Measurements from ENCODE around the gene NEK11.

Gene NEK11

DNA sequence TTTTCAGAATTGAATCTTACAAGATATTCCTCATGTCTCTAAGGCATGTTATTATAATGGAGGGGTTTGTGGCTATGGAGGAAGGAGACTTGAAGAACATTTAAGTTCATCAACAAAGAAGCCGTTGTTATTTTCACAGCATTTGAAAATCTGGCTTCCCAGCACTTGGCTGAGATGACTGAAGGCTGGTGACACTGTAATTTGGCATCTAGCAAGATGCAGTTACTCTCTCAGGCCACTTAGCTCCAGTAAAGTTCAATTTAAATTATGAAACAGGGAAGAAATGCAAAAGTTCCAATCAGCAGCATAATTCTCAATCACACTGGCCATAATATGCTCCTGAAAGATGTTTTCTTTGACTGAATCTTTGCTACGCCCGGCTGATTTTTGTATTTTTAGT is 215.5 kb downstream of the NEK11 start:
- Histone ChIP-seq H3K9ac (ENCODE audit: low read length) (no peak overlapping the region), H3K4me1 (ENCODE audit: control insufficient read depth, insufficient read depth, low read length) (no peaks in the 10 kb centered on the region), H3K36me3 (ENCODE audit: control insufficient read depth, insufficient read depth, low read length) (no peaks in the 10 kb centered on the region), H3K27me3 (ENCODE audit: control insufficient read depth, insufficient read depth, low read length) (no peaks in the 10 kb centered on the region), H3K4me3 (ENCODE audit: low read length) (no peak overlapping the region), H3K27ac (ENCODE audit: low read depth, low read length) (no peak overlapping the region)

DNA sequence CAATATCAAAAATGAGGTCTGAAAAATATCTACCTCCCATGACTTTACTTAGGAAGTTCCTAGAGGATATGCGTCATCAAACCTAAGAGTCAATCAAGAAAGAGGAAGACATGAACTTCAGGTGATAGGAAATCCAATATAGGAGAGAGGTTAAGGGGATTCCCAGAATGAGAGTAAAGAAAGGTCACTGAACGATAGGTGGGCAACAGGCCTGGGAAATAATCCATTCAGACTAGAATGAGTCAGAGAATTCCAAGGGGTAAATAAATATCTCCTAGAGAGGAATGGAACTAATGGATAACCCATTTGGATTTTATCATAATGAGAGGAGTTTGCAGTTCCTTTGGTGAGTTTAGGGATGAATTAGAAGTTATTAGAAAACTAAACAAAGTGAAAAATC is 223.8 kb downstream of the NEK11 start:
- no peaks in the 10 kb centered on the region for H3K4me1 ChIP-seq (ENCODE audit: control insufficient read depth, insufficient read depth, low read length)
- H3K27ac ChIP-seq (ENCODE audit: low read depth, low read length), result no peak overlapping the region
- no peaks in the 10 kb centered on the region for H3K27me3 ChIP-seq (ENCODE audit: control insufficient read depth, insufficient read depth, low read length)
- H3K36me3 ChIP-seq (ENCODE audit: control insufficient read depth, insufficient read depth, low read length), result peaks cover 2% of the 10 kb centered on the region
- no peak overlapping the region for H3K9ac ChIP-seq (ENCODE audit: low read length)
- H3K4me3 ChIP-seq (ENCODE audit: low read length), result no peak overlapping the region

DNA sequence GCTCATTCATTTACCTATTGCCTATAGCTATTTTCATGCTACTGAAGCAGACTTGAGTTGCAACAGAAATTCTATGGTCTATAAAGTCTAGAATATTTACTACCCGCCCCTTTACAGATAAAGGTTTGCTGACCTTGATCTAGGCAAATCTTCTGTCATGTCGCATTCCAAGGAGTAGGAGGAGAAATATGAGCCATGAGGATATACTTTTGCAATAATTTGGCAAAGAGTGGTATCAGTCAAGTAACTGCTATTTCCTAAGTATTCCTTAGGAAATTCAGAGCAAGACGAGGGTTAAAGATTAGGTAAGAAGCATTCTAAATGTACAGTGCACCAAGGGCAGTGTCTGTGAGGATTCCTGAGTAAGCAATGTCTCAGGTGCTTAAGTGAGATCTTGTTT is 233.8 kb downstream of the NEK11 start:
- no peaks in the 10 kb centered on the region for H3K36me3 ChIP-seq (ENCODE audit: control insufficient read depth, insufficient read depth, low read length)
- no peak overlapping the region for H3K9ac ChIP-seq (ENCODE audit: low read length)
- no peaks in the 10 kb centered on the region for H3K27me3 ChIP-seq (ENCODE audit: control insufficient read depth, insufficient read depth, low read length)
- no peaks in the 10 kb centered on the region for H3K4me1 ChIP-seq (ENCODE audit: control insufficient read depth, insufficient read depth, low read length)
- no peak overlapping the region for H3K4me3 ChIP-seq (ENCODE audit: low read length)
- no peak overlapping the region for H3K27ac ChIP-seq (ENCODE audit: low read depth, low read length)

DNA sequence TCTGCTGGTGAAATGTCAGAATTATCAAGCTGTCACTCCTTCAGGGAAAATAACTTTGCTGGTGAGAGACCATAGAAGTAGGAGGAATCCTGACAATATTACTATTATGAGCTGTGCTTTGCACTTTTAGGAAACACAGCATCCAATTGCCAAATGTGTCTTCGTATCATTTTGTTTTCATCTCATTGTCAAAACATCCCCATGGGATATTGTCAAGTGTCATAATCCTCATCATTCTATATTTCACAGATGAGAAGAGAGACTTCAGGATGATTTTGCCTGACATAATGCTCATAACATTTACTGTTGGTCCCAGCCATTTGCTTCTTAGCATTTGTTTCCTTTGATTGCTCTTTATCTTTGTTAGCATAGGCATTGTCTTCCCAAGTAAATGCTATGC is 234.4 kb downstream of the NEK11 start:
- H3K27me3 ChIP-seq (ENCODE audit: control insufficient read depth, insufficient read depth, low read length), result no peaks in the 10 kb centered on the region

DNA sequence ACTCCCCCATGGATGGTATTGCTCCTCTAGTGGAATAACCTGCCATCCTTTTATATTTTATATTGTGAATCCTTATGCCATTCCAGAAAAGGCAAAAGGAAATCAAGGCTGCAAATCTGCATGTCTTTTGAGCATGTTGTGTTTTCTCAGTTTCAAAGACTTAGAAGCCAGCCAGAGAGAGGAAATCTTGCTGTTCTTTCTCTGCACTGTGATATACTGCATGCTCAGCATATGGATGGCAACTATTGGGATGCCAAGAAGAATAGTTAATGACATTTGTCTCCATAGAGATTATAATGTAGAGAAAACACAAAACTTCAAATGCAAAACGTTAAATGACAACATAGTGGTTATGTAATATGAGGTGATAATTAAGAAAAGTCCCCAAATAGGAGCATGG is 248.9 kb downstream of the NEK11 start:
- Histone ChIP-seq H3K4me1 (ENCODE audit: control insufficient read depth, insufficient read depth, low read length) (no peaks in the 10 kb centered on the region), H3K4me3 (ENCODE audit: low read length) (no peak overlapping the region), H3K36me3 (ENCODE audit: control insufficient read depth, insufficient read depth, low read length) (no peaks in the 10 kb centered on the region), H3K27me3 (ENCODE audit: control insufficient read depth, insufficient read depth, low read length) (no peaks in the 10 kb centered on the region), H3K27ac (ENCODE audit: low read depth, low read length) (no peak overlapping the region), H3K9ac (ENCODE audit: low read length) (no peak overlapping the region)

More for the DNA sequence above, 234.4 kb downstream of the NEK11 start:
- no peaks in the 10 kb centered on the region for H3K36me3 ChIP-seq (ENCODE audit: control insufficient read depth, insufficient read depth, low read length)
- H3K27ac ChIP-seq (ENCODE audit: low read depth, low read length), result no peak overlapping the region
- H3K4me1 ChIP-seq (ENCODE audit: control insufficient read depth, insufficient read depth, low read length), result no peaks in the 10 kb centered on the region
- H3K4me3 ChIP-seq (ENCODE audit: low read length), result no peak overlapping the region
- no peak overlapping the region for H3K9ac ChIP-seq (ENCODE audit: low read length)

DNA sequence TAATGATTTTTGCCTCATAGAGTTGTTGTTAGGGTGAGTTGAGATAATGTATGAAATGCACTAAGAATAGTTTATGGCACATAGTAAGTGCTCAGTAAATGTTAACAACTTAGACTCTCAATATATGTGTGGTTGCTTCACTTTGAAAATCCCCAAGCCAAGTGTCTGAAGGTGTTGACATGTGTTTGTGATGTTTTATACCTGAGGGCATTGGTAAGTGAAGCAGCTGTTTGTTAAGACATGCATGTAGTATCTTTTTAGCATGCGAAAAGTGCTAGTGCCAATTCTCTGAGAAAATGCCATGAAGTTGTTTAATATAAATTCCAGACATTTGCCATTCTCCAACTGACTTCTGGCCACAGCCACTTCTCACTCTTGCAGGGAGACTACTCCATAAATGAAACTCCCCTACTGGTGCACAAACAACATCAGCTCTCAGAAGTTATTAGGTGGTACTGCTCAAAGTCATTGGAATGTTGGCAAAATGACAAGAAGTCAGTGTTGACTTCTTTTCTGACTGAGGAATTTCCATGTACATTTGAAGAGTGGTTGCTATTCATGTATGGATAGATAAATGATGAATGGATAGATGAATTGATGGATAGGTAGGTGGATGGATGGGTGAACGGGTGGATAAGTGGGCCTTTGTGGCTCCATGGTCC is 251.3 kb downstream of the NEK11 start:
- Histone ChIP-seq H3K27me3 (ENCODE audit: control insufficient read depth, insufficient read depth, low read length) (no peaks in the 10 kb centered on the region), H3K36me3 (ENCODE audit: control insufficient read depth, insufficient read depth, low read length) (no peaks in the 10 kb centered on the region), H3K9ac (ENCODE audit: low read length) (no peak overlapping the region), H3K4me1 (ENCODE audit: control insufficient read depth, insufficient read depth, low read length) (no peaks in the 10 kb centered on the region), H3K27ac (ENCODE audit: low read depth, low read length) (no peak overlapping the region), H3K4me3 (ENCODE audit: low read length) (no peak overlapping the region)

DNA sequence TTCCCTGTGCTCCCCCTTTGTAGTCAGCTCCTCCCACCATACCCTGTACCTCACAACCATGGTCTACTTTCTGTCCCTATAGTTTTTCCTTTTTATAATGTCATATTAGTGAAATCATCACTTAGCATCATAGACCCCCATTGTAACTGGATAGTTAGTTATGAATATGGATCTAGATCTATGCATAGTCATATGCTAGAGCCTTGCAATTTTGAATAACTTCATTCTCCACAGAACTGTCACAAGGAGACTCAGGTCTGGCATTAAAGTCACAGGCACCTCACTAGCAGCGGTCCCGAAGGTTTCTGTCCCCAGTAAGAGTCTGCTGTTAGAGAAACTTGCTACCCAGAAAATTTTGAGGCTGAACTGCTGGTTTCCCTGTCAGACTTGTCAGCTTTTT is 252.9 kb downstream of the NEK11 start:
- Histone ChIP-seq H3K4me1 (ENCODE audit: control insufficient read depth, insufficient read depth, low read length) (no peaks in the 10 kb centered on the region), H3K9ac (ENCODE audit: low read length) (no peak overlapping the region), H3K27me3 (ENCODE audit: control insufficient read depth, insufficient read depth, low read length) (no peaks in the 10 kb centered on the region), H3K4me3 (ENCODE audit: low read length) (no peak overlapping the region), H3K27ac (ENCODE audit: low read depth, low read length) (no peak overlapping the region), H3K36me3 (ENCODE audit: control insufficient read depth, insufficient read depth, low read length) (no peaks in the 10 kb centered on the region)

DNA sequence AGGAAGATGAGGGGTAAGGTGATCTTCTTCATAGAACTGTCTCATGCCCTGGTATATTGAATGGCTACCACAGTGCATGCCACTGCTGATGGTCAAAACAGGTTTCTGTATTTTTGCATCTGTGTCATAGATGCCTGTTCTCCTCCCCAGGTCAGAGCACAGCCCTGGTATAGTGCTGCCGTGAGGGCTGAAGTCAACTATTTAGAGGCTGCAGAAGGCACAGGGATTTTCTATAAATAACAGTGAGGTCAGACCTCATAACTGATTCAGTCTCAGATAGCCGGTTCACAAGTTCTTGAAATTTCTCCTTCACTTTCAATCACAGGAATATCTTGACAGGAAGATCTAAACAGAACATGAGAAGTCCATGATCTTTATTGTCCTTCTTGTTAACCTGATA is 255.7 kb downstream of the NEK11 start:
- no peak overlapping the region for H3K27ac ChIP-seq (ENCODE audit: low read depth, low read length)
- no peak overlapping the region for H3K4me3 ChIP-seq (ENCODE audit: low read length)

DNA sequence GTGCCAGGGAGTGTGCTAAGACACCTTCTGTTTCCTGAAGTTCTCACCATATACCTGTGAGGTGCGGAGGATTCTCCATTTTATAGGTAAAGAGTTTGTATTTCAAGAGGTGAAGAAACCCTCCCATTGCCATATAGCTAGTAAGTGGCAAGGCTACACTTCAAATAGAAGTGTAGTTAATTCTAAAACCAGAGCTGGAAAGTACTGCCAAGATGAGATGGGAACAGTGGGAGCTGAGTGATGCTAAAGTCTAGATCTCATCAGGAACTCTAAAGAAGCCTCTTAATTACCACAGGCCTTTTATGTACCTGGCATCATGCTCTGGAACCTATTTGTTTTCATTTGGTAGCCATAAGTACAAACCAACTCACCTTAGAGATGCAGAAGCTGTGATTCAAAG is 256.3 kb downstream of the NEK11 start:
- Histone ChIP-seq H3K4me1 (ENCODE audit: control insufficient read depth, insufficient read depth, low read length) (no peaks in the 10 kb centered on the region), H3K9ac (ENCODE audit: low read length) (no peak overlapping the region), H3K27ac (ENCODE audit: low read depth, low read length) (no peak overlapping the region), H3K4me3 (ENCODE audit: low read length) (no peak overlapping the region), H3K27me3 (ENCODE audit: control insufficient read depth, insufficient read depth, low read length) (no peaks in the 10 kb centered on the region), H3K36me3 (ENCODE audit: control insufficient read depth, insufficient read depth, low read length) (no peaks in the 10 kb centered on the region)

More for the DNA sequence above, 255.7 kb downstream of the NEK11 start:
- Histone ChIP-seq H3K27me3 (ENCODE audit: control insufficient read depth, insufficient read depth, low read length) (no peaks in the 10 kb centered on the region), H3K4me1 (ENCODE audit: control insufficient read depth, insufficient read depth, low read length) (no peaks in the 10 kb centered on the region), H3K9ac (ENCODE audit: low read length) (no peak overlapping the region), H3K36me3 (ENCODE audit: control insufficient read depth, insufficient read depth, low read length) (no peaks in the 10 kb centered on the region)

DNA sequence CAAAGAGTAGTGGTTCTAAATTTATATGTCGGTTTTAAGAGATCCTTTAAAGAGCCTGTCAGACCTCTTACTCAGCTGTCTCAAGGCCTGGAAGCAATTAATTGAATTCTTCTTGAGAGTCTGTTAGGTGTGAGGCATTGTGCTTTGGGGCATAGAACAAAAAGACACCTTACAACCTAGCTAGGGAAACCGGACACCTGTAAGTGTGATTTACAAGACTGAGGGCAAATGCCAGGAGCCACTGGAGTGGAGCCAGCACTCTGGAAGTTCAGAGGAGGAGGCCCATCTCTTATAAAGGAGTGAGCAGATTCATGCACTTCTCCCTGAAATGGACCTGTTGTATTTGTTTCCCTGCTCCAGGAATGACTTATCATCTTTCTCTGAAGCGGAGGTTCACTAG is 257.2 kb downstream of the NEK11 start:
- Histone ChIP-seq H3K9ac (ENCODE audit: low read length) (no peak overlapping the region), H3K4me3 (ENCODE audit: low read length) (no peak overlapping the region), H3K27ac (ENCODE audit: low read depth, low read length) (no peak overlapping the region), H3K4me1 (ENCODE audit: control insufficient read depth, insufficient read depth, low read length) (no peaks in the 10 kb centered on the region), H3K36me3 (ENCODE audit: control insufficient read depth, insufficient read depth, low read length) (no peaks in the 10 kb centered on the region), H3K27me3 (ENCODE audit: control insufficient read depth, insufficient read depth, low read length) (no peaks in the 10 kb centered on the region)

DNA sequence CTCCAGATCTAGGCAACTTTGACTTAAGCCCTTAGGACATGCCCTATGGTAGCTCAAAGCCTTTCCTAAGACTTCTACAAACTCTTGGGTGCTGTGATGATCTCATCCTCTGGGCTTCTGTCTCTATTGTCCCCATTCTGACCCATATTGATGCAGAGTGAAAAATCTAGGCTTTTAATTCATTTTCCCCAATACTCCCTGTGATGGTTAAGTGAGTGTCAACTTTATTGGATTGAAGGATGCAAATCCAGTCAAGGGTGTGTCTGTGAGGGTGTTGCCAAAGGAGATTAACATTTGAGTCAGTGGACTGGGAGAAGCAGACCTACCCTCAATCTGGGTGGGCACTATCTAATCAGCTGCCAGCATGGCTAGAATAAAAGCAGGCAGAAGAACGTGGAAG is 257.6 kb downstream of the NEK11 start:
- H3K36me3 ChIP-seq (ENCODE audit: control insufficient read depth, insufficient read depth, low read length), result no peaks in the 10 kb centered on the region
- H3K9ac ChIP-seq (ENCODE audit: low read length), result no peak overlapping the region
- H3K27ac ChIP-seq (ENCODE audit: low read depth, low read length), result no peak overlapping the region
- no peaks in the 10 kb centered on the region for H3K4me1 ChIP-seq (ENCODE audit: control insufficient read depth, insufficient read depth, low read length)
- H3K27me3 ChIP-seq (ENCODE audit: control insufficient read depth, insufficient read depth, low read length), result no peaks in the 10 kb centered on the region
- H3K4me3 ChIP-seq (ENCODE audit: low read length), result no peak overlapping the region

DNA sequence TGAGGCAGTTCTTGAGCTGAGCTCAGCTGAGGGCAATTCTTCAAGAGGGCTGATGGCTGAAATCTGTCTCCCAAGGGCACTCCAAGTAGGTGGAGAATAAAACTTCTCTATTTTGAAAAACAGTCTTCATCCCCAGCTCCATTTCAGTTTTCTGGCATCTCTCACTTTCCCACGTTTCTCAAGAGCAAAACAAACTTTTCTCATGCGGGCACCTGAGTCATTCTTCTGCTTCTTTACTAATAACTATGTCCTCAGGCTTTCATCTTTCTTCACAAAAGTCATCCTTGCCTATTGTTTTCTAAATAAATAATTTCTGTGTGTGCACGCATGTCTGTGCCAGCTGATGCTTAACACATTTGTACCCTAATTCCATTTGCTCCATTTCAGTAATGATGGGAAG is 258.8 kb downstream of the NEK11 start:
- Histone ChIP-seq H3K27me3 (ENCODE audit: control insufficient read depth, insufficient read depth, low read length) (no peaks in the 10 kb centered on the region), H3K27ac (ENCODE audit: low read depth, low read length) (no peak overlapping the region), H3K4me3 (ENCODE audit: low read length) (no peak overlapping the region), H3K4me1 (ENCODE audit: control insufficient read depth, insufficient read depth, low read length) (no peaks in the 10 kb centered on the region), H3K9ac (ENCODE audit: low read length) (no peak overlapping the region), H3K36me3 (ENCODE audit: control insufficient read depth, insufficient read depth, low read length) (no peaks in the 10 kb centered on the region)

DNA sequence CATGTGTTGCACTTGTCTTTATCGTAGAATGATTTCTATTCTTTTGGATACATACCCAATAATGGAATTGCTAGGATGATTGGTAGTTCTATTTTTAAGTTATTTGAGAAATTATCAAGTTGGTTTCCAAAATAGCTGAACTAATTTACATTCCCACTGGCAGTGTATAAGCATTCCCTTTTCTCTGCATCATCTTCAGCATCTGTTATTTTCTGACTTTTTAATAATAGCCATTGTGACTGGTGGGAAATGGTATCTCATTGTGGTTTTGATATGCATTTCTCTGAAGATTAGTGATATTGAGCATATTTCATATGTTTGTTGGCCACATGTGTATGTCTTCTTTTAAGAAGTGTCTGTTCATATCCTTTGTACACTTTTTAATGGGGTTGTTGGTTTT is 273.2 kb downstream of the NEK11 start:
- H3K9ac ChIP-seq (ENCODE audit: low read length), result no peak overlapping the region
- H3K4me1 ChIP-seq (ENCODE audit: control insufficient read depth, insufficient read depth, low read length), result no peaks in the 10 kb centered on the region
- H3K36me3 ChIP-seq (ENCODE audit: control insufficient read depth, insufficient read depth, low read length), result no peaks in the 10 kb centered on the region
- H3K27me3 ChIP-seq (ENCODE audit: control insufficient read depth, insufficient read depth, low read length), result no peaks in the 10 kb centered on the region
- no peak overlapping the region for H3K4me3 ChIP-seq (ENCODE audit: low read length)
- H3K27ac ChIP-seq (ENCODE audit: low read depth, low read length), result no peak overlapping the region

All from rectal smooth muscle tissue (tissue), 1 donor.